Epithelial cell of proximal tubule (primary cell): Measurements from ENCODE around the gene XDH. TPM values are rescaled to one million over a fixed set of nuclear protein-coding genes. Genes with fewer than 3 reads are reported as not detected.

ENCODE experiments used
- DNase-seq: peaks from one replicate; pipeline ENCODE4 v3.0.0-alpha.2; 2011; ENCODE audit warnings: low read depth
- H3K4me3 ChIP-seq: 2 replicates; pipeline ENCODE4 v1.5.1; 2011; ENCODE audit warnings: low read depth, mild to moderate bottlenecking, low read length
- CTCF ChIP-seq: conservative IDR thresholded peaks from 2 replicates; pipeline ENCODE4 v1.5.1; 2012; ENCODE audit warnings: low read depth, mild to moderate bottlenecking, low read length
- total RNA-seq: library from RNA; depleted of rRNA; stranded (reverse); fragments of >200 nt; gene quantifications from 2 replicates; pipeline ENCODE4 v1.2.3, GENCODE V29; 2015

The XDH gene
- total RNA-seq, 1 donor from 2014 or later, result 2.2 TPM

GRCh38 chr2:31383471-31384153 lies 30.9 kb downstream of the XDH start:
- DNase-seq, result no peak
- TF ChIP-seq CTCF, result no peak

GRCh38 chr2:31382452-31383120 lies 32.0 kb downstream of the XDH start:
- no peak for DNase-seq
- H3K4me3 ChIP-seq, result no peak overlapping the region
- TF ChIP-seq CTCF, result no peak

More at GRCh38 chr2:31383471-31384153, 30.9 kb downstream of the XDH start:
- H3K4me3 ChIP-seq, result no peak overlapping the region

GRCh38 chr2:31381601-31382000 lies 32.9 kb downstream of the XDH start:
- H3K4me3 ChIP-seq, result no peak overlapping the region
- TF ChIP-seq CTCF, result no peak
- no peak for DNase-seq

GRCh38 chr2:31380243-31380642 lies 34.3 kb downstream of the XDH start:
- no peak overlapping the region for H3K4me3 ChIP-seq
- no peak for DNase-seq
- no peak for TF ChIP-seq CTCF

GRCh38 chr2:31379747-31380146 lies 34.8 kb downstream of the XDH start:
- H3K4me3 ChIP-seq, result no peak overlapping the region
- TF ChIP-seq CTCF, result no peak
- DNase-seq, result no peak

GRCh38 chr2:31378791-31379501 lies 35.6 kb downstream of the XDH start:
- no peak for DNase-seq
- TF ChIP-seq CTCF, result no peak
- no peak overlapping the region for H3K4me3 ChIP-seq
